H9 (cell line): ENCODE results near the gene DNAL1. TPM values are rescaled to one million over a fixed set of nuclear protein-coding genes. Genes with fewer than 3 reads are reported as not detected.

Experiments used
- DNase-seq: peaks from one replicate; pipeline ENCODE4 v3.0.0-alpha.2; 2017
- H2AFZ ChIP-seq: one replicate; pipeline ENCODE4 v1.6.1; 2013; ENCODE audit warnings: mild to moderate bottlenecking, low read length, control low read depth, moderate library complexity
- H2AK5ac ChIP-seq: 2 replicates; pipeline ENCODE4 v1.6.1; 2013; ENCODE audit warnings: low read length, control low read depth, mixed read lengths; ENCODE audit not compliant: insufficient read length
- H2BK120ac ChIP-seq: one replicate; pipeline ENCODE4 v1.6.1; 2013; ENCODE audit warnings: low read depth, mild to moderate bottlenecking, low read length, control low read depth, inconsistent platforms; ENCODE audit not compliant: poor library complexity, severe bottlenecking
- H2BK12ac ChIP-seq: 2 replicates; pipeline ENCODE4 v1.6.1; 2013; ENCODE audit warnings: low read length, control low read depth, mixed read lengths, low read depth; ENCODE audit not compliant: insufficient read length
- H2BK15ac ChIP-seq: 2 replicates; pipeline ENCODE4 v1.6.1; 2013; ENCODE audit warnings: low read depth, low read length, control low read depth
- H2BK20ac ChIP-seq: one replicate; pipeline ENCODE4 v1.6.1; 2013; ENCODE audit warnings: low read depth, mild to moderate bottlenecking, low read length, control low read depth, inconsistent platforms; ENCODE audit not compliant: poor library complexity, severe bottlenecking
- H2BK5ac ChIP-seq: 2 replicates; pipeline ENCODE4 v1.6.1; 2013; ENCODE audit warnings: low read length, control low read depth, mixed read lengths; ENCODE audit not compliant: insufficient read length
- H3K14ac ChIP-seq: 2 replicates; pipeline ENCODE4 v1.6.1; 2013; ENCODE audit warnings: low read length, control low read depth; ENCODE audit not compliant: insufficient read depth
- H3K18ac ChIP-seq: 2 replicates; pipeline ENCODE4 v1.6.1; 2013; ENCODE audit warnings: low read depth, mild to moderate bottlenecking, mixed read lengths, low read length, control low read depth; ENCODE audit not compliant: insufficient read length
- H3K23ac ChIP-seq: 2 replicates; pipeline ENCODE4 v1.6.1; 2013; ENCODE audit warnings: low read length, control low read depth, mixed read lengths, low read depth; ENCODE audit not compliant: insufficient read length
- H3K23me2 ChIP-seq: 2 replicates; pipeline ENCODE4 v1.6.1; 2013; ENCODE audit warnings: low read depth, mild to moderate bottlenecking, mixed read lengths, low read length, control low read depth; ENCODE audit not compliant: insufficient read length, poor library complexity, severe bottlenecking
- H3K27ac ChIP-seq: 2 replicates; pipeline ENCODE4 v1.5.1; 2013; ENCODE audit warnings: low read length, control low read depth, mixed read lengths, low read depth; ENCODE audit not compliant: insufficient read length
- H3K27me3 ChIP-seq: 2 replicates; pipeline ENCODE4 v1.6.1; 2013; ENCODE audit warnings: low read length, control low read depth, inconsistent platforms; ENCODE audit not compliant: insufficient read depth
- H3K4ac ChIP-seq: 2 replicates; pipeline ENCODE4 v1.6.1; 2013; ENCODE audit warnings: low read depth, mild to moderate bottlenecking, control low read depth, inconsistent platforms, low read length, moderate library complexity
- H3K4me1 ChIP-seq: 2 replicates; pipeline ENCODE4 v1.6.1; 2013; ENCODE audit warnings: low read length, control low read depth, inconsistent platforms; ENCODE audit not compliant: insufficient read depth
- H3K4me2 ChIP-seq: 2 replicates; pipeline ENCODE4 v1.6.1; 2013; ENCODE audit warnings: low read length, control low read depth, mixed read lengths; ENCODE audit not compliant: insufficient read length, insufficient read depth
- H3K56ac ChIP-seq: 2 replicates; pipeline ENCODE4 v1.6.1; 2013; ENCODE audit warnings: low read depth, mild to moderate bottlenecking, mixed read lengths, low read length, control low read depth; ENCODE audit not compliant: insufficient read length
- H3K79me1 ChIP-seq: 2 replicates; pipeline ENCODE4 v1.6.1; 2013; ENCODE audit warnings: low read depth, mild to moderate bottlenecking, moderate library complexity, low read length, control low read depth, inconsistent platforms; ENCODE audit not compliant: insufficient read depth, poor library complexity, severe bottlenecking
- H3K79me2 ChIP-seq: 2 replicates; pipeline ENCODE4 v1.6.1; 2013; ENCODE audit warnings: low read length, control low read depth, inconsistent platforms; ENCODE audit not compliant: insufficient read depth
- H3K9ac ChIP-seq: 2 replicates; pipeline ENCODE4 v1.6.1; 2013; ENCODE audit warnings: low read length, control low read depth, mixed read lengths; ENCODE audit not compliant: insufficient read length; ENCODE audit errors: extremely low read depth
- H3K9me3 ChIP-seq: one replicate; pipeline ENCODE4 v1.6.1; 2013; ENCODE audit warnings: low read depth, low read length, inconsistent platforms; ENCODE audit not compliant: control insufficient read depth
- H3T11ph ChIP-seq: one replicate; pipeline ENCODE4 v1.6.1; 2013; ENCODE audit warnings: mild to moderate bottlenecking, low read length, control low read depth, inconsistent platforms
- H4K20me1 ChIP-seq: one replicate; pipeline ENCODE4 v1.6.1; 2013; ENCODE audit not compliant: control insufficient read depth, insufficient read length, insufficient read depth
- H4K5ac ChIP-seq: 2 replicates; pipeline ENCODE4 v1.6.1; 2013; ENCODE audit warnings: low read depth, mild to moderate bottlenecking, mixed read lengths, low read length, control low read depth; ENCODE audit not compliant: insufficient read length
- H4K8ac ChIP-seq: replicated peaks from 2 replicates; pipeline ENCODE4 v1.6.1; 2013; ENCODE audit warnings: low read length, control low read depth, mixed read lengths, low read depth; ENCODE audit not compliant: insufficient read length
- H4K91ac ChIP-seq: 2 replicates; pipeline ENCODE4 v1.6.1; 2013; ENCODE audit warnings: low read depth, mild to moderate bottlenecking, moderate library complexity, mixed read lengths, low read length, control low read depth; ENCODE audit not compliant: insufficient read length
- H3K27ac Mint-ChIP-seq, 3 experiments: 2 replicates in 2 of 3; 3 replicates in 1 of 3; pipeline ENCODE4 v1.8.0; 2020 to 2021; ENCODE audit warnings: mixed read lengths in 3 of 3, mild to moderate bottlenecking in 1 of 3, moderate library complexity in 1 of 3
- H3K27me3 Mint-ChIP-seq: 2 replicates; pipeline ENCODE4 v1.8.0; 2021; ENCODE audit warnings: low read depth, mild to moderate bottlenecking, moderate library complexity, mixed read lengths
- H3K36me3 Mint-ChIP-seq, 3 experiments: 2 replicates in 2 of 3; 3 replicates in 1 of 3; pipeline ENCODE4 v1.8.0; 2020 to 2021; ENCODE audit warnings: low read depth in 3 of 3, mixed read lengths in 3 of 3; ENCODE audit not compliant: insufficient read depth in 1 of 3
- H3K4me1 Mint-ChIP-seq, 2 experiments: 2 replicates each; pipeline ENCODE4 v1.8.0; 2020; ENCODE audit warnings: mixed read lengths in 2 of 2
- H3K4me3 Mint-ChIP-seq, 2 experiments: 2 replicates in 1 of 2; 3 replicates in 1 of 2; pipeline ENCODE4 v1.8.0; 2020 to 2021; ENCODE audit warnings: mild to moderate bottlenecking in 2 of 2, mixed read lengths in 2 of 2, moderate library complexity in 1 of 2
- H3K9me3 Mint-ChIP-seq, 2 experiments: 2 replicates in 1 of 2; 3 replicates in 1 of 2; pipeline ENCODE4 v1.8.0; 2020; ENCODE audit warnings: mild to moderate bottlenecking in 2 of 2, mixed read lengths in 2 of 2, moderate library complexity in 1 of 2
- WGBS: extraction: QIAGEN DNeasy Blood & Tissue Kit; methylation state at CpG from one replicate; pipeline ENCODE4 v1.1.7; 2013; ENCODE audit warnings: missing lambda C conversion rate, low lambda C conversion rate, mixed read lengths; ENCODE audit not compliant: insufficient read length; ENCODE audit errors: extremely low coverage; 5-methylcytosine and 5-hydroxymethylcytosine counted together
- total RNA-seq: library from RNA; stranded (reverse); gene quantifications from 2 replicates; pipeline ENCODE4 v1.2.1, GENCODE V29; 2021
- TF ChIP-seq, protein P1 (sequence below): fragments of 200-600 bp; sonication (generic); conservative IDR thresholded peaks from 3 replicates; pipeline ENCODE4 v1.8.0; 2021; ENCODE audit warnings: antibody characterized with exemption, mild to moderate bottlenecking

DNAL1 gene
- total RNA-seq, 1 experiment from 2014 or later = 17.7 TPM

- Histone ChIP-seq H2BK20ac (no peak overlapping the region), H3K79me1 (no peaks in the 10 kb centered on the region), H3K9me3 (no peaks in the 10 kb centered on the region), H3K4ac (no peak overlapping the region), H4K8ac (no peak overlapping the region), H3K27me3 (no peaks in the 10 kb centered on the region), H3K4me2 (no peak overlapping the region), H3K9ac (no peak overlapping the region), H3K4me1 (peaks cover 6% of the 10 kb centered on the region; the same call in 1 of the 2 replicates), H3K23me2 (no peaks in the 10 kb centered on the region), H4K91ac (no peak overlapping the region), H4K5ac (no peak overlapping the region), H3K23ac (no peak overlapping the region), H2BK5ac (no peak overlapping the region), H3K18ac (no peak overlapping the region), H4K20me1 (no peaks in the 10 kb centered on the region), H3K79me2 (peaks cover 2% of the 10 kb centered on the region; the same call in 1 of the 2 replicates), H3K14ac (no peak overlapping the region; the same call in 1 of the 2 replicates), H3K27ac (no peak overlapping the region), H3K56ac (no peak overlapping the region), H2BK15ac (no peak overlapping the region), H2AFZ (no peak overlapping the region), H2AK5ac (no peak overlapping the region), H2BK12ac (no peak overlapping the region), H3T11ph (no peak overlapping the region), H2BK120ac (no peak overlapping the region)
- no peaks in the 10 kb centered on the region; a peak in 1 of 5 replicates for H3K9me3 Mint-ChIP-seq
- no CpG with 5 or more reads among the region's 7 CpGs for WGBS
- H3K4me3 Mint-ChIP-seq = peak overlapping the region in 1 of 2 experiments; percentile 32; a peak in 1 of 5 replicates
- peaks cover 60 to 62% of the 10 kb centered on the region in 2 experiments for H3K4me1 Mint-ChIP-seq
- H3K27me3 Mint-ChIP-seq = peaks cover 2% of the 10 kb centered on the region; the same call in 1 of the 2 replicates
- H3K27ac Mint-ChIP-seq = no peak overlapping the region
- H3K36me3 Mint-ChIP-seq = no peaks in the 10 kb centered on the region
- no peak for DNase-seq
- TF ChIP-seq, protein P1, sequence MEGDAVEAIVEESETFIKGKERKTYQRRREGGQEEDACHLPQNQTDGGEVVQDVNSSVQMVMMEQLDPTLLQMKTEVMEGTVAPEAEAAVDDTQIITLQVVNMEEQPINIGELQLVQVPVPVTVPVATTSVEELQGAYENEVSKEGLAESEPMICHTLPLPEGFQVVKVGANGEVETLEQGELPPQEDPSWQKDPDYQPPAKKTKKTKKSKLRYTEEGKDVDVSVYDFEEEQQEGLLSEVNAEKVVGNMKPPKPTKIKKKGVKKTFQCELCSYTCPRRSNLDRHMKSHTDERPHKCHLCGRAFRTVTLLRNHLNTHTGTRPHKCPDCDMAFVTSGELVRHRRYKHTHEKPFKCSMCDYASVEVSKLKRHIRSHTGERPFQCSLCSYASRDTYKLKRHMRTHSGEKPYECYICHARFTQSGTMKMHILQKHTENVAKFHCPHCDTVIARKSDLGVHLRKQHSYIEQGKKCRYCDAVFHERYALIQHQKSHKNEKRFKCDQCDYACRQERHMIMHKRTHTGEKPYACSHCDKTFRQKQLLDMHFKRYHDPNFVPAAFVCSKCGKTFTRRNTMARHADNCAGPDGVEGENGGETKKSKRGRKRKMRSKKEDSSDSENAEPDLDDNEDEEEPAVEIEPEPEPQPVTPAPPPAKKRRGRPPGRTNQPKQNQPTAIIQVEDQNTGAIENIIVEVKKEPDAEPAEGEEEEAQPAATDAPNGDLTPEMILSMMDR = no peak
These were observed 101.1 kb downstream of the DNAL1 start for GRCh38 chr14:73745571-73746519.
